ENCODE measurements around the gene ZNF213. TPM values are rescaled to one million over a fixed set of nuclear protein-coding genes. Genes with fewer than 3 reads are reported as not detected.
A peak's percentile ranks its signal among the peaks of the same experiment; 100 is the strongest.

Gene ZNF213
- total and polyA plus RNA-seq, 3 experiments from 2014 or later = 3.8 to 10.5 (median 10.4) TPM

DNA sequence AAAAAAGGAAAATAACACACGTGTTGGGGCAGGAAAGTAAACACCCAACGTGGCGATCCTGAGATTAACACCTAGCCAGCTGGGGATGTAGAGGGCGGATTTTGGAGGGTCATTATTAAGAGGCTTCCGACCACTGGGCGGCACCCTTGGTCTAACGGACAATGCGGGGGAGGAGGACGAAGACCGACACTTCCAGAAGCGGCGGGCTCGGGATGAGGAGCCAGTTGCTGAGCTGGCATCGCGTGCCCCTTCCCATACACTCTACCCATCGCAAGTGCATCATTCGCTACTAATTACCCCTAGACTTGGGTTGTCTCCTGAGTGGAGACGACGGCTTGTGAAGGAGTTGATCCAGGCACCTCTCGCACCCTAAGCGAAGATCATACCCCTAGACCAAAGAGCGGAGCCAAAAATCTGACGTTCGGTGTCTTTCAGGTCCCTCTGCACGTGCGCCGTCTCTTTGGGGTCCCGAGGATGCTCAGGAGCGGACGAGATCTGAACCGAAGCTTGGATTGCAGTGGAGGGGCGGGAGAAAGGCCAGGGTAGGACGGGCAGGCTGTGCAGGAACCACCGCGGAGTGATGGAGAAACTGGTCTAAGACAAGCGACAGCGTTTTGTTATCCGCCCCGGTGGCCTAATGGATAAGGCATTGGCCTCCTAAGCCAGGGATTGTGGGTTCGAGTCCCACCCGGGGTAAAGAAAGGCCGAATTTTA, 17.6 kb downstream of the ZNF213 start:
- peaks cover 24 to 44% (median 35%) of the 10 kb centered on the region in 3 donors for H3K4me1 Mint-ChIP-seq
- Histone ChIP-seq H3K36me3 (ENCODE audit: insufficient read depth, low read length) (no peaks in the 10 kb centered on the region), H3K4me1 (ENCODE audit: insufficient read depth, low read length) (peaks cover 25% of the 10 kb centered on the region), H3K9me3 (ENCODE audit: low read length) (peaks cover 4% of the 10 kb centered on the region), H3K27me3 (ENCODE audit: insufficient read depth, low read length, poor library complexity, severe bottlenecking) (no peaks in the 10 kb centered on the region), H3K4me3 (ENCODE audit: low read length) (peak overlapping the region; percentile 64), H3K27ac (ENCODE audit: low read depth, low read length) (peak overlapping the region; percentile 52)
- H3K27ac Mint-ChIP-seq = peak overlapping the region; percentile 83 to 99 (median 94)
- CTCF ChIA-PET = interaction anchor here (1.2 to 11.0 kb wide), 2 partner anchors 12 to 20 kb away, joined by 3 to 123 read pairs; partner anchors contain the start of gene ZNF213
- H3K27me3 Mint-ChIP-seq = peaks cover 0 to 18% of the 10 kb centered on the region in 2 donors
- peaks cover 9 to 36% (median 23%) of the 10 kb centered on the region in 5 donors for H3K9me3 Mint-ChIP-seq
- H3K36me3 Mint-ChIP-seq = peaks cover 0 to 9% (median 4%) of the 10 kb centered on the region in 3 donors
- POLR2A ChIA-PET = interaction anchor here (0.6 to 1.5 kb wide), 4 partner anchors 14 to 112 kb away, joined by 3 to 6 read pairs (median 4); partner anchors contain the start of gene IL32
- peak; percentile 47 to 83 (median 66) for DNase-seq
- H3K4me3 Mint-ChIP-seq = peak overlapping the region; percentile 84 to 91 (median 88)

DNA sequence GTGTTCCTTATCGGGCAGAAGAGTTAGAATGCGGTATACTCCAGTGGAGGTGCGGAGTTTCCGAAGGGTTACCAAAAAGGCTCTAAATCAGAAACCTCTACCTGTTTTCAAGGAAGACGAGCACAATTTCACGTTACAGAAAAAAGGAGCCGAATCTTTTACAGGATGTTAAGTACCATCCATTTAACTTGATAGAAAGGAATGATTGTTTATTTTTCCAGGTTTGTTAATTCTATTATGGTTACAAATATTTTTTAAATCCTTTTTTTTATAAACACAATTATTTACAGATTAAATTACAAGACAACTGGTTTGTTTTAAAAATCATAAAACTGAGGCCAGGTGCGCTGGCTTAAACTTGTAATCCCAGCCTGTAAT, 18.2 kb downstream of the ZNF213 start:
- H3K36me3 Mint-ChIP-seq = peaks cover 0 to 14% (median 4%) of the 10 kb centered on the region in 3 donors
- H3K9me3 Mint-ChIP-seq = peaks cover 9 to 39% (median 24%) of the 10 kb centered on the region in 5 donors
- H3K4me1 Mint-ChIP-seq = peaks cover 30 to 49% (median 40%) of the 10 kb centered on the region in 3 donors
- CTCF ChIA-PET = interaction anchor here (11.0 kb wide), 1 partner anchor 20 kb away, joined by 123 read pairs; the partner anchor contains the start of gene ZNF213
- H3K27ac ChIP-seq (ENCODE audit: low read depth, low read length) = peak overlapping the region; percentile 52
- peaks cover 0 to 23% of the 10 kb centered on the region in 2 donors for H3K27me3 Mint-ChIP-seq
- DNase-seq = no peak
- peaks cover 31% of the 10 kb centered on the region for H3K4me1 ChIP-seq (ENCODE audit: insufficient read depth, low read length)
- peaks cover 4% of the 10 kb centered on the region for H3K9me3 ChIP-seq (ENCODE audit: low read length)
- peak overlapping the region; percentile 84 to 91 (median 88) for H3K4me3 Mint-ChIP-seq
- H3K27me3 ChIP-seq (ENCODE audit: insufficient read depth, low read length, poor library complexity, severe bottlenecking) = no peaks in the 10 kb centered on the region
- no peaks in the 10 kb centered on the region for H3K36me3 ChIP-seq (ENCODE audit: insufficient read depth, low read length)
- POLR2A ChIA-PET = interaction anchor here (1.5 kb wide), 1 partner anchor 87 kb away, joined by 6 read pairs; the partner anchor contains the start of gene IL32
- H3K27ac Mint-ChIP-seq = peak overlapping the region; percentile 83 to 99 (median 94)
- H3K4me3 ChIP-seq (ENCODE audit: low read length) = peak overlapping the region; percentile 64

DNA sequence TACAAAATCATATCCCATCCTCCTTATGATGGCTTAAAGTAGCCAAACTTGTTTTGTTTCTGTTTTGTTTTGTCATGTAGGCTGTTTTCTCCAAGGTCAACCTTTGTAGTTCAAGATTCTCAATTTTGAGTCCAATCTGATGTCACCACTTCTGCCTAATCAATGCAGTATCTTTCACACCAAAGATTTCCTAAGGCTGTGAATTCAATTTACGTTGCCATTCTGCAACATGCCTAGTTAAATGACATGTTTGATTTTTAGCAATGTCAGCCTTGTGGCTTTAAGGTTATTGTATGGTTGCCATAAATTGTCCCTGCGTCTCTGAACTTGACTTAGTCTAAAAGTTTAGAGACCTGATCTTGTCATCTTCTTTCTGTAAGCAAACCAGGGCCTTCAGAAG, 20.4 kb downstream of the ZNF213 start:
- Histone ChIP-seq H3K27me3 (ENCODE audit: insufficient read depth, low read length, poor library complexity, severe bottlenecking) (no peaks in the 10 kb centered on the region), H3K9me3 (ENCODE audit: low read length) (peaks cover 4% of the 10 kb centered on the region), H3K4me1 (ENCODE audit: insufficient read depth, low read length) (peaks cover 38% of the 10 kb centered on the region), H3K27ac (ENCODE audit: low read depth, low read length) (no peak overlapping the region), H3K36me3 (ENCODE audit: insufficient read depth, low read length) (no peaks in the 10 kb centered on the region), H3K4me3 (ENCODE audit: low read length) (no peak overlapping the region)
- Mint-ChIP-seq H3K27ac (peak overlapping the region in 4 of 8 donors; percentile 40 to 99 (median 64)), H3K4me1 (peaks cover 39 to 49% (median 41%) of the 10 kb centered on the region in 3 donors), H3K27me3 (peaks cover 0 to 34% of the 10 kb centered on the region in 2 donors), H3K4me3 (peak overlapping the region in 3 of 7 donors; percentile 15 to 68 (median 43)), H3K36me3 (peaks cover 0 to 20% (median 4%) of the 10 kb centered on the region in 3 donors), H3K9me3 (peaks cover 9 to 42% (median 26%) of the 10 kb centered on the region in 5 donors)
- DNase-seq = no peak
- ChIA-PET CTCF (interaction anchor here (1.1 kb wide), 1 partner anchor 21 kb away, joined by 3 read pairs; the partner anchor contains the start of gene ZNF213), POLR2A (no interaction called here)

DNA sequence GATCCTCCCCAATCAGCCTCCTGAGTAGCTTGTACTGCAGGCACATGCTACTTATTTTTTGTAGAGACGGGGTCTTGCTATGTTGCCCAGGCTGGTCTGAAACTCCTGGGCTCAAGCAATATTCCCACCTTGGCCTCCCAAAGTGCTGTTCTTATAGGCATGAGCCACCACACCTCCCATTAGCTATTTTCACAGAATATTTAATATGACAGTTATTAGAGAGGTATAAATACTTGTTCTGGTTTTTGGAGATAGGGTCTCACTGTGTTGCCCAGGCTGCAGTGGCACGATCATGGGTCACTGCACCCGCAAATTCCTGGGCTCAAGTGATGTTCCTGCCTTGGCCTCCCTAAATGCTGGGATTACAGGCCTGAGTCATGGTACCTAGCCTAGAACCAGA, 21.1 kb downstream of the ZNF213 start:
- Mint-ChIP-seq H3K27ac (peak overlapping the region in 7 of 8 donors; percentile 12 to 99 (median 51)), H3K4me3 (peak overlapping the region in 2 of 7 donors; percentile 48 to 68), H3K36me3 (peaks cover 0 to 15% (median 4%) of the 10 kb centered on the region in 3 donors), H3K4me1 (peaks cover 34 to 43% (median 35%) of the 10 kb centered on the region in 3 donors), H3K27me3 (peaks cover 0 to 28% of the 10 kb centered on the region in 2 donors), H3K9me3 (peaks cover 9 to 36% (median 23%) of the 10 kb centered on the region in 5 donors)
- peaks cover 35% of the 10 kb centered on the region for H3K4me1 ChIP-seq (ENCODE audit: insufficient read depth, low read length)
- no peak for DNase-seq
- H3K27me3 ChIP-seq (ENCODE audit: insufficient read depth, low read length, poor library complexity, severe bottlenecking) = no peaks in the 10 kb centered on the region
- CTCF ChIA-PET = interaction anchor here (1.1 kb wide), 1 partner anchor 22 kb away, joined by 3 read pairs; the partner anchor contains the start of gene ZNF213
- H3K36me3 ChIP-seq (ENCODE audit: insufficient read depth, low read length) = no peaks in the 10 kb centered on the region
- POLR2A ChIA-PET = no interaction called here
- H3K27ac ChIP-seq (ENCODE audit: low read depth, low read length) = no peak overlapping the region
- H3K4me3 ChIP-seq (ENCODE audit: low read length) = no peak overlapping the region
- peaks cover 4% of the 10 kb centered on the region for H3K9me3 ChIP-seq (ENCODE audit: low read length)

DNA sequence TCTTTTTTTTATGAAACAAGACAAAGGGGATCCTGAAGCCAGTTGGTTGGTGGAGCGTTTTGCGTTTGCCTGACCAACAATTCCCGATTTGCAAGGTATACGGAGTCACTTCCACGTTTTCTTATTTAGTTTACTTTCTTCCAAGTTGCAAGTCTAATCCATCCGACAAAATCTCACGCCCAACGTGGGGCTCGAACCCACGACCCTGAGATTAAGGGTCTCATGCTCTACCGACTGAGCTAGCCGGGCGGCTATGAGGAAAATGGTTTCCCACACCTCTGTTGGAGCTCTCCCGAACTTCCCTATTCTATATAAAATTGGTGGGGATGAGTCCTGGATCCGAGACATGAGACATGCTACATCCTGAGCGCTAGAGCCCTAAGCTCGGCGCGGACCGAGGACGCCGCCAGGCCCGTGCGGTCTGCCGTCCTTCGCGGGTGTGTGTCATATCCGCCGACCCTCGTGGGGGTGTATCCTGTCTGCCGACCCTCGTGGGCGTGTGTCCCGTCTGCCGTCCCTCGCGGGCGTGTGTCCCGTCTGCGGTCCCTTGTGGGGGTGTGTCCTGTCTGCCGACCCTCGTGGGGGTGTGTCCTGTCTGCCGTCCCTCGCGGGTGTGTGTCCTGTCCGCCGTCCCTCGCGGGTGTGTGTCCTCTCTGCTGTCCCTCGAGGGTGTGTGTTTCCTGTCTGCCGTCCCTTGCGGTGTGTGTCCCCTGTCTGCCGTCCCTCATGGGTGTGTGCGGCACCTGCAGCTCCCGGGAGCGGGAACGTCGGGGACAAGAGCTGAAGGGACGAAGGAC, 22.6 kb downstream of the ZNF213 start:
- H3K27ac ChIP-seq (ENCODE audit: low read depth, low read length) = peak overlapping the region; percentile 73

DNA sequence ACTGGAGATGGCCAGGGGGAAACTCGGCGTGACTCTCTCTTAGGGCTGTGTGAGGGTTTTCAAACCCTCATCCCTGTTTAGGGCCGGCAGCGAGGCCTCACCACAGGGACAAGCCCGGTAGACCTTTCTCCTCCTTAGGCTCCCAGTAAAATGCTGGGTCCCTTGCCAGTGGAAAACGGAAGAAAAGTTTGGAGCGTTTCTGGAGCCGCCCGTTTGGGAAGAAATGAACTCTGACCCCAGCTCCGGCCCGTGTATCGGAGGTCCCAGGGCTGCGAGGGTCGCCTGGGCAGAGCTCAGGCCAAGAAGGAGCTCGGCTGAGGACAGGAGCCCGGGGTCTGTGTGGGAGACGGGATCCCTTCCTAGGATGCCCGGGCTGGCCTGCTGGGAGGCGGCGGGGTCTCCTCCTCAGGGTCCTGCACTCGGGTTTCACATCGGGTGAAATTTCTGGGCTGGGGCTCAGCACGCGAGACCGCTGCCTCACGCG, 23.2 kb downstream of the ZNF213 start:
- H3K27ac ChIP-seq (ENCODE audit: low read depth, low read length) = peak overlapping the region; percentile 73
- Mint-ChIP-seq H3K4me3 (peak overlapping the region; percentile 83 to 96 (median 88)), H3K27me3 (peaks cover 0 to 16% of the 10 kb centered on the region in 2 donors), H3K36me3 (peaks cover 0 to 11% (median 4%) of the 10 kb centered on the region in 3 donors), H3K9me3 (peaks cover 4 to 29% (median 17%) of the 10 kb centered on the region in 5 donors), H3K4me1 (peaks cover 21 to 29% (median 24%) of the 10 kb centered on the region in 3 donors), H3K27ac (peak overlapping the region; percentile 84 to 99 (median 94))
- H3K36me3 ChIP-seq (ENCODE audit: insufficient read depth, low read length) = no peaks in the 10 kb centered on the region
- DNase-seq = no peak
- ChIA-PET CTCF (interaction anchor here (0.8 to 6.5 kb wide), 10 partner anchors 8 to 356 kb away, joined by 3 to 44 read pairs (median 4); partner anchors contain the start of gene ZNF213), POLR2A (interaction anchor here (0.5 to 3.1 kb wide), 18 partner anchors 8 to 147 kb away, joined by 3 to 29 read pairs (median 4); partner anchors contain the start of genes TIGD7, TNFRSF12A, ZNF213 and ZNF75A)
- H3K9me3 ChIP-seq (ENCODE audit: low read length) = no peaks in the 10 kb centered on the region
- no peaks in the 10 kb centered on the region for H3K27me3 ChIP-seq (ENCODE audit: insufficient read depth, low read length, poor library complexity, severe bottlenecking)
- H3K4me1 ChIP-seq (ENCODE audit: insufficient read depth, low read length) = peaks cover 24% of the 10 kb centered on the region
- peak overlapping the region; percentile 72 for H3K4me3 ChIP-seq (ENCODE audit: low read length)

More for the DNA sequence above, 22.6 kb downstream of the ZNF213 start:
- Histone ChIP-seq H3K4me1 (ENCODE audit: insufficient read depth, low read length) (peaks cover 28% of the 10 kb centered on the region), H3K9me3 (ENCODE audit: low read length) (peaks cover 4% of the 10 kb centered on the region), H3K27me3 (ENCODE audit: insufficient read depth, low read length, poor library complexity, severe bottlenecking) (no peaks in the 10 kb centered on the region), H3K36me3 (ENCODE audit: insufficient read depth, low read length) (no peaks in the 10 kb centered on the region), H3K4me3 (ENCODE audit: low read length) (peak overlapping the region; percentile 72)
- DNase-seq = peak; percentile 48 to 88 (median 65)
- Mint-ChIP-seq H3K27me3 (peaks cover 0 to 21% of the 10 kb centered on the region in 2 donors), H3K27ac (peak overlapping the region; percentile 84 to 99 (median 94)), H3K36me3 (peaks cover 0 to 15% (median 4%) of the 10 kb centered on the region in 3 donors), H3K9me3 (peaks cover 8 to 34% (median 22%) of the 10 kb centered on the region in 5 donors), H3K4me1 (peaks cover 26 to 34% (median 26%) of the 10 kb centered on the region in 3 donors), H3K4me3 (peak overlapping the region; percentile 83 to 96 (median 88))
- ChIA-PET CTCF (interaction anchor here (1.1 to 6.5 kb wide), 4 partner anchors 28 to 126 kb away, joined by 3 to 44 read pairs (median 10); no protein-coding TSS in a partner anchor), POLR2A (interaction anchor here (0.5 to 3.1 kb wide), 10 partner anchors 7 to 148 kb away, joined by 3 to 29 read pairs (median 6); partner anchors contain the start of genes TIGD7, ZNF213 and ZNF75A)

All from CD8-positive, alpha-beta memory T cell (primary cell).